Measurements from ENCODE around the gene SATB1. TPM values are rescaled to one million over a fixed set of nuclear protein-coding genes. Genes with fewer than 3 reads are reported as not detected.

Gene SATB1
- total RNA-seq, 3 donors from 2014 or later (not counting 1 experiment from before 2014, with no cell fraction given), result 137 to 162 (median 151) TPM

DNA sequence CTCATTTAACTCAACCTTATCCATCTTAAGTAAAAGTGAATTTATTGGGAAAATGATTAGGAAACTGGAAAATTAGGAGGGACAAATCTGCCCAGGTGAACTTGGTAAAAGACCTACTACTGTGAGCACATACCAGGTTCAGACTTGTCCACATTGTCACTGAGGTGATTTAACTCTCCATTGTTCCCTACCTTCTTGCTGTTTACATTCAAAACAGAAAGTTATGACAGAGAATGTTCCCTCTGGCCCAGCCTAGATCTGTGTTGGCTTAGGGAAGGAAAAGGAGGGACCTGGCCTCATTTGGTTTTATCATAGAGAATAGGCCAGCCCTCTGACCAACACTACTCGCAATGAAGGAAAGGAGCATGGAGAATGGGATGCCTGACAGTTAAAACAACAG is 117.6 kb downstream of the SATB1 start:
- Histone ChIP-seq H3K27me3 (ENCODE audit: control insufficient read depth, insufficient read depth, low read length) (no peaks in the 10 kb centered on the region), H3K36me3 (ENCODE audit: control insufficient read depth, insufficient read depth, low read length) (no peaks in the 10 kb centered on the region), H3K4me3 (ENCODE audit: low read length) (no peak overlapping the region), H3K4me1 (ENCODE audit: control insufficient read depth, insufficient read depth, low read length) (no peaks in the 10 kb centered on the region), H3K9me3 (ENCODE audit: control insufficient read depth, insufficient read depth, low read length) (no peaks in the 10 kb centered on the region), H3K27ac (ENCODE audit: low read length) (no peak overlapping the region)
- TF ChIP-seq CTCF (IDR thresholded peaks at IDR 0.05), result no peak
- no peak for ATAC-seq
- Mint-ChIP-seq H3K4me3 (no peak overlapping the region), H3K4me1 (no peaks in the 10 kb centered on the region), H3K9me3 (no peaks in the 10 kb centered on the region), H3K36me3 (no peaks in the 10 kb centered on the region), H3K27ac (no peak overlapping the region), H3K27me3 (ENCODE audit: low read depth in 2 of 2) (peaks cover 0 to 2% of the 10 kb centered on the region in 2 donors)
- intact Hi-C loops (cut with micrococcal nuclease), result no loop called here
- DNase-seq, result no peak
- WGBS (ENCODE audit: insufficient coverage), result 100% methylated on average over 1 of the region's 1 CpG

DNA sequence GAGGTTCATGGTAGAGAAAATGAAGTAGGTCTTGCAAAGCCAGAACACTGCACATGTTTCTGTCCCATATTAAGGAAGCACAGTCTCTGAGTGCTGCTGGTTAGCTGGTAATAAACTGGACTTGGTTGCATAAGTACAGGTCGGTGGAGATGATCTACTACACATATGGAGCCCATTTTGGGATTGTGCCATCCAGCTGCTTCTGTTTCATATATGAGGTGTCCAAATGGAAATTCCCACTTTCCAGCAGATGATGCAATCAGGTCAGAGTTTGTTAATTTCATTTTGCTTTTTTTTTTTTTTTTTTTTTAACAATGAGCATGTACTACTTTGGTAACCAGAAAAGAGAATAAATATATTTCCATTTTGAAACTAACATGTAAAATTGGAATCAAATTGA is 122.6 kb downstream of the SATB1 start:
- 100% methylated on average over 1 of the region's 1 CpG for WGBS (ENCODE audit: insufficient coverage)
- peaks cover 1 to 2% of the 10 kb centered on the region in 2 donors for H3K9me3 Mint-ChIP-seq
- intact Hi-C loops (cut with micrococcal nuclease), result no loop called here
- H3K4me1 ChIP-seq (ENCODE audit: control insufficient read depth, insufficient read depth, low read length), result no peaks in the 10 kb centered on the region
- H3K27me3 ChIP-seq (ENCODE audit: control insufficient read depth, insufficient read depth, low read length), result no peaks in the 10 kb centered on the region
- peaks cover 4 to 11% of the 10 kb centered on the region in 2 donors for H3K27me3 Mint-ChIP-seq (ENCODE audit: low read depth in 2 of 2)
- H3K27ac ChIP-seq (ENCODE audit: low read length), result no peak overlapping the region
- no peak overlapping the region for H3K4me3 Mint-ChIP-seq
- H3K4me1 Mint-ChIP-seq, result no peaks in the 10 kb centered on the region
- no peak overlapping the region for H3K27ac Mint-ChIP-seq
- DNase-seq (no peak), ATAC-seq (no peak)
- TF ChIP-seq CTCF (IDR thresholded peaks at IDR 0.05), result no peak
- no peaks in the 10 kb centered on the region for H3K9me3 ChIP-seq (ENCODE audit: control insufficient read depth, insufficient read depth, low read length)
- no peak overlapping the region for H3K4me3 ChIP-seq (ENCODE audit: low read length)
- no peaks in the 10 kb centered on the region for H3K36me3 Mint-ChIP-seq
- no peaks in the 10 kb centered on the region for H3K36me3 ChIP-seq (ENCODE audit: control insufficient read depth, insufficient read depth, low read length)

GRCh38 chr3:18301781-18302180 is 123.4 kb downstream of the SATB1 start:
- ATAC-seq, result no peak

More at GRCh38 chr3:18301781-18302180, 123.4 kb downstream of the SATB1 start:
- no peaks in the 10 kb centered on the region for H3K27me3 ChIP-seq (ENCODE audit: control insufficient read depth, insufficient read depth, low read length)
- Mint-ChIP-seq H3K9me3 (peaks cover 6 to 9% of the 10 kb centered on the region in 2 donors), H3K4me1 (no peaks in the 10 kb centered on the region), H3K27me3 (ENCODE audit: low read depth in 2 of 2) (peaks cover 7 to 11% of the 10 kb centered on the region in 2 donors), H3K36me3 (peaks cover 6% of the 10 kb centered on the region), H3K4me3 (no peak overlapping the region), H3K27ac (no peak overlapping the region)
- 92% methylated on average over 1 of the region's 1 CpG for WGBS (ENCODE audit: insufficient coverage)
- H3K4me1 ChIP-seq (ENCODE audit: control insufficient read depth, insufficient read depth, low read length), result no peaks in the 10 kb centered on the region
- intact Hi-C loops (cut with micrococcal nuclease), result no loop called here
- no peaks in the 10 kb centered on the region for H3K36me3 ChIP-seq (ENCODE audit: control insufficient read depth, insufficient read depth, low read length)
- no peak overlapping the region for H3K27ac ChIP-seq (ENCODE audit: low read length)
- no peak overlapping the region for H3K4me3 ChIP-seq (ENCODE audit: low read length)
- DNase-seq, result no peak
- no peak for TF ChIP-seq CTCF (IDR thresholded peaks at IDR 0.05)
- no peaks in the 10 kb centered on the region for H3K9me3 ChIP-seq (ENCODE audit: control insufficient read depth, insufficient read depth, low read length)
